Breast epithelium (tissue), 4 donors: ENCODE measurements around the gene C10orf95. TPM values are rescaled to one million over a fixed set of nuclear protein-coding genes. Genes with fewer than 3 reads are reported as not detected.
A peak's percentile ranks its signal among the peaks of the same experiment; 100 is the strongest.
"Not testable (repeated sequence)": the region's sequence is repeated elsewhere in the genome, so short reads cannot be mapped to it uniquely, and the experiment has no call there.

ENCODE experiments used
- DNase-seq, 2 donors: peaks; one replicate each; pipeline ENCODE4 v3.0.0-alpha.2; 2019; ENCODE audit warnings: low spot score in 2 of 2
- H3K27ac ChIP-seq, 2 donors: fragments of 200-600 bp; sonication (generic) in 1 of 2; one replicate each; pipeline ENCODE4 v1.5.1; 2016 to 2019; ENCODE audit warnings: mild to moderate bottlenecking in 1 of 2
- H3K27me3 ChIP-seq, 2 donors: fragments of 200-600 bp; sonication (generic) in 1 of 2; one replicate each; pipeline versions ENCODE4 v1.5.1 to v1.6.0; 2017 to 2019; ENCODE audit warnings: control low read depth in 1 of 2, mild to moderate bottlenecking in 1 of 2
- H3K36me3 ChIP-seq: fragments of 200-600 bp; one replicate; pipeline ENCODE4 v1.5.1; 2019
- H3K4me1 ChIP-seq, 2 donors: fragments of 200-600 bp; sonication (generic); one replicate each; pipeline ENCODE4 v1.5.1; 2016 to 2019; ENCODE audit warnings: control low read depth in 1 of 2
- H3K4me3 ChIP-seq, 3 donors: fragments of 200-600 bp; sonication (generic); 1 replicate in 2 of 3; 2 replicates in 1 of 3; pipeline ENCODE4 v1.5.1; 2016 to 2019; ENCODE audit warnings: mild to moderate bottlenecking in 3 of 3, moderate library complexity in 2 of 3
- H3K9me3 ChIP-seq, 2 donors: fragments of 200-600 bp; sonication (generic) in 1 of 2; one replicate each; pipeline ENCODE4 v1.5.1; 2016 to 2019; ENCODE audit warnings: control low read depth in 1 of 2
- POLR2A ChIP-seq: fragments of 450-650 bp; IDR thresholded peaks from one replicate; pipeline ENCODE4 v1.6.1; 2016; ENCODE audit warnings: antibody characterized with exemption, mild to moderate bottlenecking, moderate library complexity
- POLR2AphosphoS5 ChIP-seq, 3 donors: sonication (generic); formaldehyde crosslinking; IDR thresholded peaks; one replicate each; pipeline ENCODE4 v1.6.1; 2017; ENCODE audit warnings: antibody characterized with exemption in 3 of 3
- intact Hi-C: fragments of 100-400 bp; cut with DNase I; formaldehyde crosslinking; loops from one replicate; pipeline ENCODE4 v1.15.1; 2023; ENCODE audit warnings: low total_unique reads
- total RNA-seq, 3 donors: library from RNA; depleted of rRNA; stranded (reverse); fragments of >200 nt; gene quantifications; one replicate each; pipeline ENCODE4 v1.1.0, GENCODE V29; 2016
- TF ChIP-seq, protein P1 (sequence below), 3 donors: fragments of 450-650 bp; IDR thresholded peaks; one replicate each; pipeline ENCODE4 v1.5.1; 2016 to 2017; ENCODE audit warnings: antibody characterized with exemption in 3 of 3, mild to moderate bottlenecking in 3 of 3, moderate library complexity in 3 of 3

C10orf95 gene
- total RNA-seq, 3 donors from 2014 or later: 0.33 to 0.59 TPM; not detected in 1

DNA sequence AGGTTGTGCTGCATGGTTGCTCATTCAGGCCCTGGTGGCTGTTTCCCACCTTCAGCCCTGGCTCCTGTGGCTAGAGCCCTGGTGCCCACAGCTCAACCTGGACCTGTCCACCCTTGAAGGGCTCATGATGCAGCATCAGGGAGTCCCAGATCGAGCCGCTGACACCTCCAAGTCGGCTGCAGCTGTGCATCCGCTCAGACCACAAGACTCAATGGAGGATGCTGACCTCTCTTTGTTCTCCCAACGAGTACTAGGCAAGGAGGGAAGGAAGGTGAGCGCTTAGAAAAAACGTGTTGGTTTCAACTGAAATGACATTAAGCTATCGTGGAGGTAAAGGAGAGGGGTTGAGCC is 9.5 kb upstream of the C10orf95 start:
- Histone ChIP-seq H3K4me1 (no peaks in the 10 kb centered on the region), H3K27me3 (no peaks in the 10 kb centered on the region), H3K9me3 (no peaks in the 10 kb centered on the region), H3K4me3 (peak overlapping the region; percentile 55 to 82 (median 59)), H3K36me3 (no peaks in the 10 kb centered on the region), H3K27ac (peak overlapping the region in 1 of 2 donors; percentile 5)
- intact Hi-C loops: no loop called here
- TF ChIP-seq POLR2AphosphoS5 (IDR thresholded peaks at IDR 0.05) (no peak), POLR2A (no peak)
- TF ChIP-seq, protein P1, sequence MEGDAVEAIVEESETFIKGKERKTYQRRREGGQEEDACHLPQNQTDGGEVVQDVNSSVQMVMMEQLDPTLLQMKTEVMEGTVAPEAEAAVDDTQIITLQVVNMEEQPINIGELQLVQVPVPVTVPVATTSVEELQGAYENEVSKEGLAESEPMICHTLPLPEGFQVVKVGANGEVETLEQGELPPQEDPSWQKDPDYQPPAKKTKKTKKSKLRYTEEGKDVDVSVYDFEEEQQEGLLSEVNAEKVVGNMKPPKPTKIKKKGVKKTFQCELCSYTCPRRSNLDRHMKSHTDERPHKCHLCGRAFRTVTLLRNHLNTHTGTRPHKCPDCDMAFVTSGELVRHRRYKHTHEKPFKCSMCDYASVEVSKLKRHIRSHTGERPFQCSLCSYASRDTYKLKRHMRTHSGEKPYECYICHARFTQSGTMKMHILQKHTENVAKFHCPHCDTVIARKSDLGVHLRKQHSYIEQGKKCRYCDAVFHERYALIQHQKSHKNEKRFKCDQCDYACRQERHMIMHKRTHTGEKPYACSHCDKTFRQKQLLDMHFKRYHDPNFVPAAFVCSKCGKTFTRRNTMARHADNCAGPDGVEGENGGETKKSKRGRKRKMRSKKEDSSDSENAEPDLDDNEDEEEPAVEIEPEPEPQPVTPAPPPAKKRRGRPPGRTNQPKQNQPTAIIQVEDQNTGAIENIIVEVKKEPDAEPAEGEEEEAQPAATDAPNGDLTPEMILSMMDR (IDR thresholded peaks at IDR 0.05): no peak
- no peak for DNase-seq

DNA sequence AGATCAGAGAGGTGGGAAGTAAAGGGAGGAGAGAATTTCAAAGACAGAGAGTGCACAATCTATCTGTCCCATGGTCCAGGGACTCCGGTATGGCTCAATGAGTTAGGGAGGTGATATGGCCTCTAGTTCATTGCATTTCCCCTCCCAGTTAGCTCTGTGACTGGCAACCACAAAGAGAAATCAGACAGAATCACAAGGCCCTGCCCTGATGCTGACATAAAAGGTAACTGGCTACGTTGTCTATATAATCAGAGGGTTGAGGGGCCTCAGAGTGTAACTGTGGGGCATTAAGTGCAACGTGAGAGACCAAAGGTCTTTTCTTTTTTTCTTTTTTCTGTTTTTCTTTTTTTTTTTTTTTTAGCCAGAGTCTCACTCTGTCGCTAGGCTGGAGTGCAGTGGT is 7.3 kb upstream of the C10orf95 start:
- Histone ChIP-seq H3K4me3 (no peak overlapping the region), H3K4me1 (no peaks in the 10 kb centered on the region), H3K27me3 (no peaks in the 10 kb centered on the region), H3K36me3 (no peaks in the 10 kb centered on the region), H3K27ac (no peak overlapping the region), H3K9me3 (no peaks in the 10 kb centered on the region)
- DNase-seq: no peak
- TF ChIP-seq, protein P1 (IDR thresholded peaks at IDR 0.05): no peak
- TF ChIP-seq POLR2AphosphoS5 (IDR thresholded peaks at IDR 0.05) (no peak), POLR2A (no peak)
- intact Hi-C loops: no loop called here

DNA sequence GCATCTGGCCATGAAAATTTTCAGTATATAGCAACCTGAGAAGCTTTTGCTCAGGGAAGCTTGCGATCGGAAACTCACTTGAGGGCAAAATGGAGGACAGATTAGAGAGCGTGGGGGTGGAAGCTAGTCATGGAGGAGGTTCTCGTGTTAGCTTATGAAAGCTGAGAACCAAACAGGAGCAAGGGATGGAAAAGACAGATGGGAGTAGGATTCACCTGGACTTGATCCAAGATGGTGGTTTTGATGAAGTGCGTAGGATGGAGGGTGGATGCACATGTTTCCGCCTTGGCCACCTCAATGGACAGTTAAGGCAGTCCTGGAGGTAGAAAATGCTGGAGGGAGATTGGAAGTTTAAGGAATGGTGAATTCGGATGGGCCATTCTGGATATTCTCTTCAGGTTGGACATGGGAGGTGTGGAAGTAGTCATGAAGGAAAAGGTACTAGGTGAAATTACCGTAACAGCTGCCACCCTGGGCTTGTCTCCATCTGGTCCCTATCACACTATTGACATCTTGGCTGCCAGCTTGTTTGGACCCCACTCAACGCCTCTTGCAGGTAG is 6.3 kb upstream of the C10orf95 start:
- Histone ChIP-seq H3K36me3 (no peaks in the 10 kb centered on the region), H3K9me3 (no peaks in the 10 kb centered on the region), H3K4me1 (no peaks in the 10 kb centered on the region), H3K4me3 (no peak overlapping the region), H3K27ac (no peak overlapping the region), H3K27me3 (no peaks in the 10 kb centered on the region)
- TF ChIP-seq POLR2A: no peak
- no peak for TF ChIP-seq POLR2AphosphoS5 (IDR thresholded peaks at IDR 0.05)
- TF ChIP-seq, protein P1 (IDR thresholded peaks at IDR 0.05): no peak
- DNase-seq: no peak
- intact Hi-C loops: no loop called here

DNA sequence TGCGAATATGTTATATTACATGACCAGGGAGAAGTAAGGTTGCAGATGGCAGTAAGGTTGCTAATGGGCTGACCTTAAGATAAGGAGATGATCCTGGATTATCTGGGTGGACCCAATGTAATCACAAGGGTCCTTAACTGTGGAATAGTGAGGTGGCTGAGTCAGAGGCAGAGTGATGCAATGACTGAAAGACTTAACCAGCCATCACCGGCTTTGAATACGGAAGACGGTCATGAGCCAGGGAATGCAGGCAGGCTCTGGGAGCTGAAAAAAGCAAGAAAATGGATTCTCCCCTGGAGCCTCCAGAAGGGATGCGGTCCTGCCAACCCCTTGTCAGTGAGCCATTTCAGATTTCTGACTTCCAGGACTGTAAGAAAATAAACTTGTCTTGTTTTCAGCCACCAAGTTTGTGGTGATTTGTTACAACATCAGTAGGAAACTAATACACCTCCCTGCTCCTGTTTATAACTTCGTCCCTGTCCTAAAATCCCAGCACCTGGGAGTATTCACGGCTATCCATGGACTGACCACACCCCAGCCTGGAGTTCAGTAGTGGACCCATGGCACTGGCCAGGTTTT is 4.6 kb upstream of the C10orf95 start:
- no peak for TF ChIP-seq POLR2AphosphoS5 (IDR thresholded peaks at IDR 0.05)
- TF ChIP-seq, protein P1 (IDR thresholded peaks at IDR 0.05): no peak
- no peak for TF ChIP-seq POLR2A
- H3K9me3 ChIP-seq: no peaks in the 10 kb centered on the region
- H3K36me3 ChIP-seq: no peaks in the 10 kb centered on the region
- no peaks in the 10 kb centered on the region for H3K27me3 ChIP-seq
- H3K4me1 ChIP-seq: peaks cover 0 to 5% of the 10 kb centered on the region in 2 donors
- no peak overlapping the region for H3K27ac ChIP-seq
- intact Hi-C loops: no loop called here
- no peak for DNase-seq
- no peak overlapping the region for H3K4me3 ChIP-seq

DNA sequence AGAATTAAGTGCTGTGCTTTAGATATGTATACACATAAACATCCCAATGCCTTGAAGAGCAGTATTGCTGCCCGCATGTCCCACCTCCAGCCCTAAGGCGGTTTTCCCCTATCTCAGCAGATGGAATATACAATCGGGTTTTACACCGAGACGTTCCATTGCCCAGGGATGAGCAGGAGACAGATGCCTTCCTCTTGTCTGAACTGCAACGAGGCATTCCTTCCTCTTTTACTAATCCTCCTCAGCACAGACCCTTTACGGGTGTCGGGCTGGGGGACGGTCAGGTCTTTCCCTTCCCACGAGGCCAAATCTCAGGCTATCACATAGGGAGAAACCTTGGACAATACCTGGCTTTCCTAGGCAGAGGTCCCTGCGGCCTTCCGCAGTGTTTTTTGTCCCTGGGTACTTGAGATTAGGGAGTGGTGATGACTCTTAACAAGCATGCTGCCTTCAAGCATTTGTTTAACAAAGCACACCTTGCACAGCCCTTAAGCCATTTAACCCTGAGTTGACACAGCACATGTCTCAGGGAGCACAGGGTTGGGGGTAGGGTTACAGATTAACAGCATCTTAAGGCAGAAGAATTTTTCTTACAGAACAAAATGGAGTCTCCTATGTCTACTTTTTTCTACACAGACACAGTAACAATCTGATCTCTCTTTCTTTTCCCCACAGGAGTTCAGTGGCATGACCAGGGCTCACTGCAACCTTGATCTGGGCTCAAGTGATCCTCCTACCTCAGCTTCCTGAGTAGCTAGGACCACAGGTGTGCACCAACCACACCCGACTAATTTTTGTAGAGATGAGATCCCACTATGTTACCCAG is 3.5 kb upstream of the C10orf95 start:
- intact Hi-C loops, H3K4me1 ChIP-seq, H3K27me3 ChIP-seq, H3K36me3 ChIP-seq, H3K4me3 ChIP-seq, DNase-seq, H3K9me3 ChIP-seq, H3K27ac ChIP-seq: not testable (repeated sequence)
